ENCODE data around the gene SLC25A23. TPM values are rescaled to one million over a fixed set of nuclear protein-coding genes. Genes with fewer than 3 reads are reported as not detected.

Gene SLC25A23
- total and polyA plus RNA-seq, 2 donors (not counting 1 experiment from before 2014, with no cell fraction given): 9.3 to 25.3 TPM

- no peak overlapping the region for H3K27ac ChIP-seq (ENCODE audit: low read length in 2 of 2)
- ChIA-PET POLR2A (no interaction called here), CTCF (no interaction called here)
- Mint-ChIP-seq H3K4me3 (no peak overlapping the region), H3K9me3 (ENCODE audit: insufficient read depth) (no peaks in the 10 kb centered on the region), H3K27me3 (no peaks in the 10 kb centered on the region), H3K4me1 (no peaks in the 10 kb centered on the region), H3K27ac (no peak overlapping the region)
- H2AFZ ChIP-seq (ENCODE audit: insufficient read depth, low read depth, low read length, poor library complexity, severe bottlenecking): no peak overlapping the region
- H3K79me2 ChIP-seq (ENCODE audit: control insufficient read depth, insufficient read depth, low read length): no peaks in the 10 kb centered on the region
- ATAC-seq (ENCODE audit: low read depth) (no peak), DNase-seq (no peak)
- no peak overlapping the region for H3K4me2 ChIP-seq (replicated peaks; ENCODE audit: low read depth, low read length, poor library complexity, severe bottlenecking)
- no peaks in the 10 kb centered on the region for H3K36me3 ChIP-seq (replicated peaks in 1 of 2; ENCODE audit: control extremely low read depth in 1 of 2, control insufficient read depth in 1 of 2, extremely low read depth in 1 of 2, insufficient read depth in 2 of 2, low read length in 1 of 2)
- H3K4me1 ChIP-seq (ENCODE audit: control insufficient read depth in 2 of 2, insufficient read depth in 2 of 2, low read length in 2 of 2): no peaks in the 10 kb centered on the region
- TF ChIP-seq CTCF (IDR thresholded peaks at IDR 0.05) (no peak), EZH2 (IDR thresholded peaks at IDR 0.05; ENCODE audit: borderline replicate concordance, insufficient read depth, low read depth, low read length, poor library complexity, severe bottlenecking) (no peak)
- no peaks in the 10 kb centered on the region for H3K9me3 ChIP-seq (ENCODE audit: control extremely low read depth in 1 of 3, control insufficient read depth in 2 of 3, insufficient read depth in 1 of 3, low read length in 2 of 3)
- H3K27me3 ChIP-seq (replicated peaks in 1 of 4; ENCODE audit: control extremely low read depth in 1 of 4, control insufficient read depth in 3 of 4, insufficient read depth in 4 of 4, low read length in 3 of 4): no peaks in the 10 kb centered on the region
- no peaks in the 10 kb centered on the region for H4K20me1 ChIP-seq (ENCODE audit: control insufficient read depth, insufficient read depth, low read length, poor library complexity, severe bottlenecking)
- intact Hi-C loops (cut with micrococcal nuclease): no loop called here
- no CpG with 5 or more reads among the region's 4 CpGs for WGBS (ENCODE audit: insufficient coverage)
- H3K4me3 ChIP-seq (ENCODE audit: control extremely low read depth in 1 of 5, extremely low read depth in 1 of 5, insufficient read depth in 1 of 5, low read depth in 2 of 5, low read length in 4 of 5): no peak overlapping the region
- no peak overlapping the region for H3K9ac ChIP-seq (ENCODE audit: low read length)
These were observed 19.8 kb downstream of the SLC25A23 start for GRCh38 chr19:6439743-6440142.

- Histone ChIP-seq H3K9ac (ENCODE audit: low read length) (no peak within 1 kb of the TSS), H3K4me3 (ENCODE audit: control extremely low read depth in 1 of 5, extremely low read depth in 1 of 5, insufficient read depth in 1 of 5, low read depth in 2 of 5, low read length in 4 of 5) (no peak within 1 kb of the TSS), H3K36me3 (replicated peaks in 1 of 2; ENCODE audit: control extremely low read depth in 1 of 2, control insufficient read depth in 1 of 2, extremely low read depth in 1 of 2, insufficient read depth in 2 of 2, low read length in 1 of 2) (no peaks in the 10 kb centered on the region), H2AFZ (ENCODE audit: insufficient read depth, low read depth, low read length, poor library complexity, severe bottlenecking) (no peak within 1 kb of the TSS), H3K27ac (ENCODE audit: low read length in 2 of 2) (no peak within 1 kb of the TSS), H3K4me1 (ENCODE audit: control insufficient read depth in 2 of 2, insufficient read depth in 2 of 2, low read length in 2 of 2) (peaks cover 0 to 5% of the 10 kb centered on the region in 2 donors), H3K27me3 (replicated peaks in 1 of 4; ENCODE audit: control extremely low read depth in 1 of 4, control insufficient read depth in 3 of 4, insufficient read depth in 4 of 4, low read length in 3 of 4) (no peaks in the 10 kb centered on the region), H3K4me2 (replicated peaks; ENCODE audit: low read depth, low read length, poor library complexity, severe bottlenecking) (no peak within 1 kb of the TSS), H3K79me2 (ENCODE audit: control insufficient read depth, insufficient read depth, low read length) (no peaks in the 10 kb centered on the region), H4K20me1 (ENCODE audit: control insufficient read depth, insufficient read depth, low read length, poor library complexity, severe bottlenecking) (no peaks in the 10 kb centered on the region), H3K9me3 (ENCODE audit: control extremely low read depth in 1 of 3, control insufficient read depth in 2 of 3, insufficient read depth in 1 of 3, low read length in 2 of 3) (peaks cover 0 to 6% (median 0%) of the 10 kb centered on the region in 3 donors)
- TF ChIP-seq CTCF (IDR thresholded peaks at IDR 0.05) (no peak), EZH2 (IDR thresholded peaks at IDR 0.05; ENCODE audit: borderline replicate concordance, insufficient read depth, low read depth, low read length, poor library complexity, severe bottlenecking) (no peak)
- ATAC-seq (ENCODE audit: low read depth) (no peak), DNase-seq (no peak)
- Mint-ChIP-seq H3K27me3 (no peaks in the 10 kb centered on the region), H3K4me3 (no peak within 1 kb of the TSS), H3K9me3 (ENCODE audit: insufficient read depth) (no peaks in the 10 kb centered on the region), H3K27ac (no peak within 1 kb of the TSS), H3K4me1 (no peaks in the 10 kb centered on the region)
- CTCF ChIA-PET: no interaction called here
- intact Hi-C loops (cut with micrococcal nuclease): no loop called here
- POLR2A ChIA-PET: no interaction called here
- 93% methylated on average over 4 of the region's 10 CpGs for WGBS (ENCODE audit: insufficient coverage)
These were observed 25.9 kb downstream of the SLC25A23 start, which contains the start of gene SLC25A41 for GRCh38 chr19:6433663-6434062. SLC25A41 (minus strand) TSS chr19:6433763; CDS start chr19:6433693, 70 bp downstream.

Data from B cell (primary cell).